Body of pancreas (tissue), 4 donors: ENCODE data around the gene EP400. TPM values are rescaled to one million over a fixed set of nuclear protein-coding genes. Genes with fewer than 3 reads are reported as not detected.
A peak's percentile ranks its signal among the peaks of the same experiment; 100 is the strongest.

Experiments used
- ATAC-seq: fragments of 150-250 bp; one replicate; pipeline ENCODE4 v1.9.1; 2016
- DNase-seq, 4 donors: peaks; one replicate each; pipeline ENCODE4 v3.0.0-alpha.2; 2019
- H3K27ac ChIP-seq, 4 donors: fragments of 200-600 bp; sonication (generic); 1 replicate in 3 of 4; 2 replicates in 1 of 4; pipeline versions ENCODE4 v1.5.1 to v1.6.1; 2016 to 2019; ENCODE audit warnings: mild to moderate bottlenecking in 1 of 4, mixed read lengths in 1 of 4, moderate library complexity in 1 of 4
- H3K27me3 ChIP-seq, 2 donors: fragments of 200-600 bp; sonication (generic); one replicate each; pipeline ENCODE4 v1.6.0; 2016; ENCODE audit warnings: mild to moderate bottlenecking in 1 of 2
- H3K36me3 ChIP-seq, 2 donors: fragments of 200-600 bp; sonication (generic); replicated peaks in 1 of 2; 2 replicates each; pipeline ENCODE4 v1.5.1; 2016; ENCODE audit warnings: low read depth in 2 of 2; ENCODE audit not compliant: insufficient read depth in 1 of 2
- H3K4me1 ChIP-seq: fragments of 200-600 bp; sonication (generic); one replicate; pipeline ENCODE4 v1.6.0; 2016
- H3K4me3 ChIP-seq, 2 donors: fragments of 200-600 bp; sonication (generic); 1 replicate in 1 of 2; 2 replicates in 1 of 2; pipeline ENCODE4 v1.5.1; 2016 to 2019
- H3K9me3 ChIP-seq, 3 donors: fragments of 200-600 bp; sonication (generic); 1 replicate in 2 of 3; 2 replicates in 1 of 3; pipeline ENCODE4 v1.5.1; 2016
- CTCF ChIP-seq, 7 experiments: fragments of 450-650 bp in 4 of 7; fragments of 200-600 bp in 3 of 7; sonication (generic) in 3 of 7; IDR thresholded peaks; one replicate each; pipeline ENCODE4 v1.5.1; 2016 to 2019; ENCODE audit warnings: antibody characterized with exemption in 7 of 7
- POLR2A ChIP-seq, 3 donors: fragments of 450-650 bp; IDR thresholded peaks; one replicate each; pipeline ENCODE4 v1.6.1; 2016; ENCODE audit warnings: antibody characterized with exemption in 3 of 3, mild to moderate bottlenecking in 2 of 3
- WGBS, 2 donors: methylation state at CpG; one replicate each; pipeline ENCODE4 v1.1.5; 2017; 5-methylcytosine and 5-hydroxymethylcytosine counted together
- intact Hi-C: fragments of 100-400 bp; cut with DNase I; formaldehyde crosslinking; loops from one replicate; pipeline ENCODE4 v1.15.1; 2023
- total RNA-seq, 2 donors: library from RNA; depleted of rRNA; stranded (reverse); fragments of >200 nt; gene quantifications; one replicate each; pipeline ENCODE4 v1.1.0, GENCODE V29; 2016

The EP400 gene
- total RNA-seq, 2 donors from 2014 or later = 20.5 to 22.4 TPM

DNA sequence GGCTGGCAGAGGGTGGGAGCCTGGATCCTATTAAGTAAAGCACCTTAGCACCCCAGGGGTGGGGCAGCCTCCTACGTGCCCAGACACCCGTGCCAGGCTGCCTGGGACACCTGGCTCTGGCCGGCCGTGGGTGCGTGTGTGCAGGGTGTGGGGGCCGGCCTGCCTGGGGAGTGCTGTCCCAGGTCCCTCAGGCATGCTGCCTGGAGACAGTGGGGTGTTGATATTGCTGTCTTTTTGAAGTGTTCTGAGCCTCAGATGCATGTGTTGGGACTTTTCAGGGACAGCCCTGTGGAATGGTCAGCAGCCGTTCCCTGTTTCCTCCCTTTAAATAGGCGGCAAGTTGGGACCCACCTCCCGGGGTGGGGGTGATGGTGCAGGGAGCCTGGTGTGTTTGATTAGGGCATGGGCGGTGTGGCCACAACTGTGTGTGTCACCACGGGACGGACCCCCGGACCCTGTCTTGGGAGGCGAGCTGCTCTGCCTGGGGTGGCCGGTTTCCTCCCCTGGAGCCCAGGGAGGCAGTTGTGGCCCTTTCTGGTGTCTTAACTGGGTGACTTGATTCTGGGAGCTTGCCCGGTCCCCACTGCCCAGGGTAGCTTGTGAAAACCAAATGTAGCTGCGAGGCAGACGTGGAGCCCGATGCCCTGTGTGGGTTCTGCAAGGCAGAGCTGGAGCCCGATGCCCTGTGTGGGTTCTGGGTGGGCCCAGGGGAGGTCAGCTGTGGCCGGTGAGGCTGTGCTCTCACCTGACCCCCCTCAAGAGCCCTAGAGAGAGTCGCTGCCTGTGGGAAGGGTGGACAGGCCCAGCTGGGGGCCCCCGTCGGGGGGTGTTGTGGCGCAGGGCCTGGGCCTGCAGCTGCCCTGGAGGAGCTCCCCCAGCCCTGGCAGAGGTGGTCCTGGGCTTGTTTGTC lies 47.2 kb upstream of the EP400 start:
- Histone ChIP-seq H3K4me3 (no peak overlapping the region), H3K27ac (no peak overlapping the region)
- no peak for ATAC-seq

DNA sequence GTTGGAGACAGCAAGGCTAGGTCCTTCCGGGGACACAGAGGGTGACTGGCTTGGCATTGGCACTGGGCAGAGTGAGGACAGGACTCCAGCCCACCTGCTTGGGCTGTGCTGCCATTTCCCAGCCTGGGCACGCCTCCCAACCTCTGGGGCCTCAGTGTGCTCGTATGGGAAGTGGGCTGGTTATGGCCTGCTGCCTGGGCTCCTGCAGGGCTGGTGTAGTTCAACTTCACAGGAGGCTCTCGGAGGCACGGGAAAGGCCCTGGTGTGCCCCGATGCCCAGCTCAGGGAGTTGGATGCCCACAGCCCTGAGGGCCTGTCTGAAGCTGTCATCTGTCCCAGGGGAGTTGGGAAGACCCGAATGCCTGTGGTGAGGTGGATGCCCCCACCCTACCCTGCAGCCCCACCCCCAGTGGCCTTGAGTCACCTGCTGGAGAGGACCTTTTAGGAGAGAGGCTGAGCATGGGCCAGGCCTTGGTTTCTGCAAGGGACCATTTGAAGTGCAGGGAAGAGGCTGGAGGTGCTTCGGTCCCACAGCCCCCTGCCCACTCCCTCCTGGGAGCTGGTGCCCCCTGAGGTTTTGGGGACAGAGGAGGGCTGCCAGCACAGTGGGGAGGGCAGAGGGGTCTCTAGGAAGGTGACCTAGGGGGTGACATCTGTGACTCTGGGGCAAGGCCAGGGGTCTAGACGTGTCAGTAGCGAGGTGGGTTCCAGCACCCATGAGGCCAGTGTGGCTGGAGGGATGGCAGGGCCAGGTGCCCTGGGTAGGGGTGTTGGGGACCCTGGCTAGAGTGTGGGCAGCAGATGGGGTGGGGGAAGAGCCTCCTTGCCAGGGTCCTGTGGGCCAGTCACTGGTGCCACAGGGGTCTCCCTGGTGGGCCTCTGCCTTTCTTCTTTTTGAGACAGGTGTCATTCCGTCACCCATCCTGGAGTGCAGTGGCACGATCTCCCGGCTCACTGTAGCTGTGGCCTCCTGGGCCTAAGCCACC lies 46.2 kb upstream of the EP400 start:
- Histone ChIP-seq H3K4me3 (no peak overlapping the region), H3K4me1 (peaks cover 54% of the 10 kb centered on the region), H3K27me3 (no peaks in the 10 kb centered on the region), H3K36me3 (peaks cover 0 to 6% of the 10 kb centered on the region in 2 donors), H3K27ac (no peak overlapping the region), H3K9me3 (no peaks in the 10 kb centered on the region)
- DNase-seq = peak in 2 of 4 donors; percentile 6 to 13
- no peak for TF ChIP-seq CTCF (IDR thresholded peaks at IDR 0.05)
- no peak for TF ChIP-seq POLR2A (IDR thresholded peaks at IDR 0.05)
- ATAC-seq = no peak
- WGBS, 2 donors = 80% methylated on average over 5 to 13 of the region's 13 CpGs
- intact Hi-C loops = no loop called here

More for the DNA sequence above, 47.2 kb upstream of the EP400 start:
- Histone ChIP-seq H3K27me3 (no peaks in the 10 kb centered on the region), H3K4me1 (peaks cover 64% of the 10 kb centered on the region), H3K36me3 (peaks cover 0 to 5% of the 10 kb centered on the region in 2 donors), H3K9me3 (no peaks in the 10 kb centered on the region)
- intact Hi-C loops = no loop called here
- TF ChIP-seq POLR2A (IDR thresholded peaks at IDR 0.05) (no peak), CTCF (IDR thresholded peaks at IDR 0.05) (no peak)
- 64 to 88% methylated on average over 10 to 19 of the region's 25 CpGs for WGBS, 2 donors
- peak in 1 of 4 donors; percentile 5 for DNase-seq

- 95 to 100% methylated on average over 1 to 5 of the region's 5 CpGs for WGBS, 2 donors
- ATAC-seq (no peak), DNase-seq (no peak)
- Histone ChIP-seq H3K36me3 (peaks cover 5 to 11% of the 10 kb centered on the region in 2 donors), H3K27ac (no peak overlapping the region), H3K9me3 (no peaks in the 10 kb centered on the region), H3K4me1 (peaks cover 46% of the 10 kb centered on the region), H3K4me3 (no peak overlapping the region), H3K27me3 (no peaks in the 10 kb centered on the region)
- intact Hi-C loops = no loop called here
- no peak for TF ChIP-seq CTCF (IDR thresholded peaks at IDR 0.05)
- TF ChIP-seq POLR2A (IDR thresholded peaks at IDR 0.05) = no peak
Observed at GRCh38 chr12:131904346-131904745, 45.4 kb upstream of the EP400 start.

DNA sequence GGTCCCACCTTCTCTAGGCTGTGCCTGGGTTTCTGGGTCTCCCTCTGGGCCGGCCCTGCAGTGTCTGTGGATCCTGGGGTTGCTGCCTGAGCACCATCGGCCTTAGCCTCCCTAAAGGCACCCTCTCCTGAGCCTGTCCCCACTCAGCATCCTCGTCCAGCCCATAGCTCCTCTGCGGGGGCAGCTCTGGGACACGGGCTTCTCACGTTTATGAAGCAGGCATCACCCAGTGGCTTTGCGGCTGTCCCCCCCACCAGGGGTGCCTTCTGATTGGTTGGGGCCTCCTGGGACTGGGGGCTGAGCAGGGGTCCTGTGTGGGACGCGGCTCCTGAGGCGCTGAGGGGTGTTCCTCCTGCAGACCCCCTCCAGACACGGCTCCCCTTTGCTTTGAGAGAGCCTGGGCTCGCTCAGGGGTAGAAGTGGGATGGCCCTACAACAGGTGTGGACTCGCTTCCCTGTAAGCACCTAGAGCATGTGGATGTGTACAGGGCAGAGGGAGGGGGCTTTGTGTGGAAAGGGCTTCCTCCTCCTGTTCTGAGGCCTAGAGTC lies 44.6 kb upstream of the EP400 start:
- WGBS, 2 donors = 89 to 93% methylated on average over 7 to 13 of the region's 13 CpGs
- DNase-seq (no peak), ATAC-seq (no peak)
- Histone ChIP-seq H3K9me3 (no peaks in the 10 kb centered on the region), H3K4me1 (peaks cover 38% of the 10 kb centered on the region), H3K27me3 (no peaks in the 10 kb centered on the region), H3K27ac (no peak overlapping the region), H3K36me3 (peaks cover 13 to 18% of the 10 kb centered on the region in 2 donors), H3K4me3 (no peak overlapping the region)
- TF ChIP-seq POLR2A (IDR thresholded peaks at IDR 0.05) = no peak
- no peak for TF ChIP-seq CTCF (IDR thresholded peaks at IDR 0.05)
- intact Hi-C loops = no loop called here
